Measurements from ENCODE around the gene SPAG16. TPM values are rescaled to one million over a fixed set of nuclear protein-coding genes. Genes with fewer than 3 reads are reported as not detected.

SPAG16 gene
- total and polyA plus RNA-seq, 2 donors from 2014 or later = 35.9 to 38.5 TPM

DNA sequence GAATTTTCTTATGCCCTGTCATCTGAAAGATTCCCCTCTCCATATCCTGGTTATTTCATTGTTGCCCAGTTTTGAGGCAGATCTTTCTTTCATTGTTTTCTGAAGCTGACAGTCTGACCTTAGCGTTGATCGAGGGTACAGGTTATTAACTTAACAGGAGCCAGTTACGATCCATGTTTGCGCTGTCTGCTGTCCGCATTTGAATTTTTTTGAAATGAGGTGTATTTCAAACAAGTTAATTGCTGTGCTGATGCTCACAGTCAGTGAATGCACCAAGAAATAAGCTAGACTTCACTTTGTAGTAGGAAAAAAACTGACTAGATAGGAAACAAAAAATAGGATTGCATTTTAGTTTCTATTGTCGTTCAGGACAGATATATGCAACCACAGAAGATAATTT lies 34.8 kb upstream of the SPAG16 start:
- TF ChIP-seq CTCF (IDR thresholded peaks at IDR 0.05; ENCODE audit: borderline replicate concordance, extremely low read depth, insufficient read depth) = no peak
- H3K9ac ChIP-seq (ENCODE audit: low read length in 3 of 3) = no peak overlapping the region
- intact Hi-C loops (cut with DNase I) = no loop called here
- DNase-seq (no peak), FAIRE-seq (no peak)
- no peaks in the 10 kb centered on the region for H3K36me3 ChIP-seq (ENCODE audit: control insufficient read depth in 2 of 3, insufficient read depth in 3 of 3, low read length in 3 of 3)
- H3K4me1 ChIP-seq (ENCODE audit: control insufficient read depth in 2 of 3, insufficient read depth in 2 of 3, low read depth in 1 of 3, low read length in 3 of 3) = no peaks in the 10 kb centered on the region
- no peak overlapping the region for H3K4me3 ChIP-seq (ENCODE audit: low read length in 3 of 3)
- H3K27me3 ChIP-seq (ENCODE audit: control insufficient read depth, insufficient read depth, low read length) = no peaks in the 10 kb centered on the region
- H3K27ac ChIP-seq (ENCODE audit: low read depth in 2 of 2, low read length in 2 of 2) = no peak overlapping the region
- no peaks in the 10 kb centered on the region for H3K9me3 ChIP-seq (ENCODE audit: control insufficient read depth in 2 of 3, insufficient read depth in 1 of 3, low read length in 3 of 3)

- intact Hi-C loops (cut with DNase I) = no loop called here
- DNase-seq (peak in 2 of 5 donors; percentile 72 to 78), FAIRE-seq (peak; percentile 96)
- no peaks in the 10 kb centered on the region for H3K36me3 ChIP-seq (ENCODE audit: control insufficient read depth in 2 of 3, insufficient read depth in 3 of 3, low read length in 3 of 3)
- H3K9me3 ChIP-seq (ENCODE audit: control insufficient read depth in 2 of 3, insufficient read depth in 1 of 3, low read length in 3 of 3) = no peaks in the 10 kb centered on the region
- no peak overlapping the region for H3K4me3 ChIP-seq (ENCODE audit: low read length in 3 of 3)
- H3K27ac ChIP-seq (ENCODE audit: low read depth in 2 of 2, low read length in 2 of 2) = no peak overlapping the region
- H3K27me3 ChIP-seq (ENCODE audit: control insufficient read depth, insufficient read depth, low read length) = no peaks in the 10 kb centered on the region
- no peaks in the 10 kb centered on the region for H3K4me1 ChIP-seq (ENCODE audit: control insufficient read depth in 2 of 3, insufficient read depth in 2 of 3, low read depth in 1 of 3, low read length in 3 of 3)
- TF ChIP-seq CTCF (IDR thresholded peaks at IDR 0.05; ENCODE audit: borderline replicate concordance, extremely low read depth, insufficient read depth) = peak; percentile 72
- no peak overlapping the region for H3K9ac ChIP-seq (ENCODE audit: low read length in 3 of 3)
Measured at GRCh38 chr2:213251618-213252017, 32.6 kb upstream of the SPAG16 start.

- Histone ChIP-seq H3K36me3 (ENCODE audit: control insufficient read depth in 2 of 3, insufficient read depth in 3 of 3, low read length in 3 of 3) (no peaks in the 10 kb centered on the region), H3K27ac (ENCODE audit: low read depth in 2 of 2, low read length in 2 of 2) (no peak overlapping the region), H3K9ac (ENCODE audit: low read length in 3 of 3) (no peak overlapping the region), H3K4me1 (ENCODE audit: control insufficient read depth in 2 of 3, insufficient read depth in 2 of 3, low read depth in 1 of 3, low read length in 3 of 3) (no peaks in the 10 kb centered on the region), H3K4me3 (ENCODE audit: low read length in 3 of 3) (no peak overlapping the region), H3K9me3 (ENCODE audit: control insufficient read depth in 2 of 3, insufficient read depth in 1 of 3, low read length in 3 of 3) (no peaks in the 10 kb centered on the region), H3K27me3 (ENCODE audit: control insufficient read depth, insufficient read depth, low read length) (no peaks in the 10 kb centered on the region)
- intact Hi-C loops (cut with DNase I) = no loop called here
- no peak for TF ChIP-seq CTCF (IDR thresholded peaks at IDR 0.05; ENCODE audit: borderline replicate concordance, extremely low read depth, insufficient read depth)
- FAIRE-seq (no peak), DNase-seq (no peak)
Measured at GRCh38 chr2:213252206-213252605, 32.1 kb upstream of the SPAG16 start.

- H3K4me1 ChIP-seq (ENCODE audit: control insufficient read depth in 2 of 3, insufficient read depth in 2 of 3, low read depth in 1 of 3, low read length in 3 of 3) = no peaks in the 10 kb centered on the region
- intact Hi-C loops (cut with DNase I) = no loop called here
- no peaks in the 10 kb centered on the region for H3K27me3 ChIP-seq (ENCODE audit: control insufficient read depth, insufficient read depth, low read length)
- DNase-seq = no peak
- H3K4me3 ChIP-seq (ENCODE audit: low read length in 3 of 3) = no peak overlapping the region
- no peak for TF ChIP-seq CTCF (IDR thresholded peaks at IDR 0.05; ENCODE audit: borderline replicate concordance, extremely low read depth, insufficient read depth)
- H3K9me3 ChIP-seq (ENCODE audit: control insufficient read depth in 2 of 3, insufficient read depth in 1 of 3, low read length in 3 of 3) = no peaks in the 10 kb centered on the region
- H3K36me3 ChIP-seq (ENCODE audit: control insufficient read depth in 2 of 3, insufficient read depth in 3 of 3, low read length in 3 of 3) = no peaks in the 10 kb centered on the region
- FAIRE-seq = no peak
- no peak overlapping the region for H3K9ac ChIP-seq (ENCODE audit: low read length in 3 of 3)
- no peak overlapping the region for H3K27ac ChIP-seq (ENCODE audit: low read depth in 2 of 2, low read length in 2 of 2)
Measured at GRCh38 chr2:213253162-213253561, 31.1 kb upstream of the SPAG16 start.

Measured in kidney (tissue), 14 donors.